Panc1 (cell line): ENCODE measurements around the gene QRICH2. TPM values are rescaled to one million over a fixed set of nuclear protein-coding genes. Genes with fewer than 3 reads are reported as not detected.
"Not testable (repeated sequence)": the region's sequence is repeated elsewhere in the genome, so short reads cannot be mapped to it uniquely, and the experiment has no call there.

Experiments
- ATAC-seq: fragments of 200-7000 bp; cut with Tn5 transposase; 2 replicates; pipeline ENCODE4 v1.9.1; 2020; ENCODE audit warnings: mild to moderate bottlenecking, moderate library complexity
- BruUV-seq: library from RNA; stranded (reverse); fragments of 400-500 nt; replicated peaks from 2 replicates; lab custom pipeline; 2021; lab: Mats Ljungman, UMichigan
- CTCF ChIA-PET: fragments of 300-600 bp; sonication (Branson Sonifier 250); formaldehyde crosslinking; loops from one replicate; lab custom pipeline; 2022; ENCODE audit warnings: antibody characterized with exemption; lab: Charles Lee
- POLR2A ChIA-PET: fragments of 300-600 bp; sonication (Branson Sonifier 250); formaldehyde crosslinking; loops from one replicate; lab custom pipeline; 2022; ENCODE audit warnings: antibody characterized with exemption; lab: Charles Lee
- DNase-seq: peaks from one replicate; pipeline ENCODE4 v3.0.0-alpha.2; 2010; ENCODE audit warnings: low read depth, low spot score
- H3K27ac ChIP-seq: 2 replicates; pipeline ENCODE4 v1.5.1; 2011; ENCODE audit warnings: mild to moderate bottlenecking, low read length, inconsistent platforms
- H3K27me3 ChIP-seq: fragments of 200-500 bp; sonication (Bioruptor generic); 2 replicates; pipeline ENCODE4 v1.6.0; 2014; ENCODE audit warnings: low read length, inconsistent platforms; ENCODE audit not compliant: control insufficient read depth, insufficient read depth
- H3K36me3 ChIP-seq: fragments of 200-500 bp; sonication (Bioruptor generic); 2 replicates; pipeline ENCODE4 v1.5.1; 2014; ENCODE audit warnings: inconsistent platforms, mild to moderate bottlenecking, low read length, moderate library complexity; ENCODE audit not compliant: control insufficient read depth, insufficient read depth
- H3K4me1 ChIP-seq: 2 replicates; pipeline ENCODE4 v1.5.1; 2011; ENCODE audit warnings: inconsistent platforms, mild to moderate bottlenecking, low read length, moderate library complexity; ENCODE audit not compliant: control insufficient read depth, insufficient read depth
- H3K4me3 ChIP-seq, 2 experiments: 2 replicates each; pipeline ENCODE4 v1.5.1; 2011 to 2012; ENCODE audit warnings: low read depth in 2 of 2, low read length in 2 of 2, mild to moderate bottlenecking in 2 of 2, inconsistent platforms in 1 of 2, moderate library complexity in 1 of 2
- H3K9me3 ChIP-seq: fragments of 200-500 bp; sonication (Bioruptor generic); 2 replicates; pipeline ENCODE4 v1.5.1; 2014; ENCODE audit warnings: low read depth, mild to moderate bottlenecking, inconsistent platforms, low read length, moderate library complexity; ENCODE audit not compliant: control insufficient read depth, insufficient read depth
- CTCF ChIP-seq: fragments of 450-650 bp; IDR thresholded peaks from 2 replicates; pipeline ENCODE4 v1.5.1; 2017; ENCODE audit warnings: mild to moderate bottlenecking
- POLR2AphosphoS5 ChIP-seq: IDR thresholded peaks from 2 replicates; pipeline ENCODE4 v1.6.1; 2012; ENCODE audit warnings: mild to moderate bottlenecking, low read depth, low read length, moderate library complexity
- SIN3A ChIP-seq: IDR thresholded peaks from 2 replicates; pipeline ENCODE4 v1.6.1; 2012; ENCODE audit warnings: low read depth, mild to moderate bottlenecking, low read length, moderate library complexity, borderline replicate concordance; ENCODE audit not compliant: insufficient read depth
- TCF7L2 ChIP-seq: IDR thresholded peaks from 2 replicates; pipeline ENCODE4 v1.6.1; 2011; ENCODE audit warnings: mild to moderate bottlenecking, low read depth, low read length, inconsistent platforms
- in situ Hi-C: cut with HindIII; loops from 2 replicates; pipeline ENCODE4 v1.10.0; 2016; ENCODE audit warnings: low sequenced_read_pairs, low pct_unique_long_range_greater_than_20kb
- intact Hi-C: fragments of 100-400 bp; cut with micrococcal nuclease; formaldehyde crosslinking; loops from one replicate; pipeline ENCODE4 v1.10.0; 2022; ENCODE audit not compliant: unreplicated experiment
- total RNA-seq: library from RNA; stranded (reverse); gene quantifications from one replicate; pipeline ENCODE4 v1.2.1, GENCODE V29; 2021; ENCODE audit not compliant: unreplicated experiment
- TF ChIP-seq, protein P1 (sequence below), 2 experiments: IDR thresholded peaks; 2 replicates each; pipeline ENCODE4 v1.6.1; 2011 to 2012; ENCODE audit warnings: low read depth in 2 of 2, control low read depth in 1 of 2, low read length in 1 of 2, mild to moderate bottlenecking in 1 of 2, moderate library complexity in 1 of 2; ENCODE audit not compliant: insufficient read depth in 1 of 2

Gene QRICH2
- total RNA-seq, 1 experiment from 2014 or later, result 0.92 TPM

DNA sequence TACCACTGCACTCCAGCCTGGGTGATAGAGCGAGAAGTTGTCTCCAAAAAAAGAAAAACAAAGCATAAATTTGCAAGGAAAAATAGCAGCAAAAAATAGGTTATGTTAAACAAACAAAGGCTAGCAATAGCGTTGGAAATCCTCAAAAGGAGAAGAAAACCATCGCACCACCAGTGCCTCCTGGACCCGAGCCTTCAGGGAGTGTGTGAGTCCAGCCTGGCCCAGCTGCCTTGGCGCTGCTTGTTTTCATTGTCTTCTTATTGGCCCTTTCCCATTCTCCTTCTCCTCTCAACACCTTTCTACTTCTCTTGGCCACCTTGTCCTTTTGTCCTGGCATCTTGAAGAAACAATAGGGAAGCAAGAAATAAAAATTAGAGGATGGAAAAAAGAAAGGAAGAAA is 47.4 kb downstream of the QRICH2 start:
- DNase-seq, result no peak
- ATAC-seq, result no peak
- in situ Hi-C loops (no loop called here), intact Hi-C loops (no loop called here)
- H3K4me1 ChIP-seq, result peaks cover 19% of the 10 kb centered on the region
- POLR2A ChIA-PET, result no interaction called here
- CTCF ChIA-PET, result no interaction called here
- H3K27ac ChIP-seq, result no peak overlapping the region
- TF ChIP-seq POLR2AphosphoS5 (no peak), TCF7L2 (no peak), SIN3A (no peak), CTCF (no peak)
- TF ChIP-seq, protein P1, sequence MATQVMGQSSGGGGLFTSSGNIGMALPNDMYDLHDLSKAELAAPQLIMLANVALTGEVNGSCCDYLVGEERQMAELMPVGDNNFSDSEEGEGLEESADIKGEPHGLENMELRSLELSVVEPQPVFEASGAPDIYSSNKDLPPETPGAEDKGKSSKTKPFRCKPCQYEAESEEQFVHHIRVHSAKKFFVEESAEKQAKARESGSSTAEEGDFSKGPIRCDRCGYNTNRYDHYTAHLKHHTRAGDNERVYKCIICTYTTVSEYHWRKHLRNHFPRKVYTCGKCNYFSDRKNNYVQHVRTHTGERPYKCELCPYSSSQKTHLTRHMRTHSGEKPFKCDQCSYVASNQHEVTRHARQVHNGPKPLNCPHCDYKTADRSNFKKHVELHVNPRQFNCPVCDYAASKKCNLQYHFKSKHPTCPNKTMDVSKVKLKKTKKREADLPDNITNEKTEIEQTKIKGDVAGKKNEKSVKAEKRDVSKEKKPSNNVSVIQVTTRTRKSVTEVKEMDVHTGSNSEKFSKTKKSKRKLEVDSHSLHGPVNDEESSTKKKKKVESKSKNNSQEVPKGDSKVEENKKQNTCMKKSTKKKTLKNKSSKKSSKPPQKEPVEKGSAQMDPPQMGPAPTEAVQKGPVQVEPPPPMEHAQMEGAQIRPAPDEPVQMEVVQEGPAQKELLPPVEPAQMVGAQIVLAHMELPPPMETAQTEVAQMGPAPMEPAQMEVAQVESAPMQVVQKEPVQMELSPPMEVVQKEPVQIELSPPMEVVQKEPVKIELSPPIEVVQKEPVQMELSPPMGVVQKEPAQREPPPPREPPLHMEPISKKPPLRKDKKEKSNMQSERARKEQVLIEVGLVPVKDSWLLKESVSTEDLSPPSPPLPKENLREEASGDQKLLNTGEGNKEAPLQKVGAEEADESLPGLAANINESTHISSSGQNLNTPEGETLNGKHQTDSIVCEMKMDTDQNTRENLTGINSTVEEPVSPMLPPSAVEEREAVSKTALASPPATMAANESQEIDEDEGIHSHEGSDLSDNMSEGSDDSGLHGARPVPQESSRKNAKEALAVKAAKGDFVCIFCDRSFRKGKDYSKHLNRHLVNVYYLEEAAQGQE (IDR thresholded peaks at IDR 0.05; ENCODE audit: insufficient read depth in 1 of 2, low read depth in 2 of 2, low read length in 1 of 2), result no peak
- no peak overlapping the region for H3K4me3 ChIP-seq
- H3K36me3 ChIP-seq, result no peaks in the 10 kb centered on the region; the same call in 1 of the 2 replicates
- BruUV-seq, result no TSS peak
- no peaks in the 10 kb centered on the region for H3K27me3 ChIP-seq
- no peaks in the 10 kb centered on the region for H3K9me3 ChIP-seq

- DNase-seq, result no peak
- intact Hi-C loops (no loop called here), in situ Hi-C loops (no loop called here)
- no peak overlapping the region for H3K4me3 ChIP-seq
- no peaks in the 10 kb centered on the region for H3K27me3 ChIP-seq
- TF ChIP-seq, protein P1 (IDR thresholded peaks at IDR 0.05; ENCODE audit: insufficient read depth in 1 of 2, low read depth in 2 of 2, low read length in 1 of 2), result no peak
- TF ChIP-seq TCF7L2, result no peak
- TF ChIP-seq POLR2AphosphoS5, result no peak
- TF ChIP-seq CTCF, result no peak
- TF ChIP-seq SIN3A, result no peak
- H3K27ac ChIP-seq, result no peak overlapping the region
- POLR2A ChIA-PET, result interaction anchor here (0.6 kb wide), 1 partner anchor 13 kb away, joined by 4 read pairs; no protein-coding TSS in a partner anchor
- H3K36me3 ChIP-seq, result no peaks in the 10 kb centered on the region
- CTCF ChIA-PET, result no interaction called here
- ATAC-seq, result no peak
- no peaks in the 10 kb centered on the region for H3K9me3 ChIP-seq
- H3K4me1 ChIP-seq, result peaks cover 19% of the 10 kb centered on the region
- BruUV-seq, result no TSS peak
Measured at GRCh38 chr17:76260220-76260619, 47.9 kb downstream of the QRICH2 start.

- in situ Hi-C loops, BruUV-seq, H3K36me3 ChIP-seq, H3K4me1 ChIP-seq, ATAC-seq, H3K27ac ChIP-seq, intact Hi-C loops, H3K9me3 ChIP-seq, H3K4me3 ChIP-seq, DNase-seq, H3K27me3 ChIP-seq: not testable (repeated sequence)
- ChIA-PET CTCF (interaction anchor here (1.1 kb wide), 1 partner anchor 23 kb away, joined by 8 read pairs; no protein-coding TSS in a partner anchor), POLR2A (interaction anchor here (0.6 kb wide), 1 partner anchor 39 kb away, joined by 3 read pairs; no protein-coding TSS in a partner anchor)
Measured at GRCh38 chr17:76256430-76257050, 51.5 kb downstream of the QRICH2 start.
